GM18867 (cell line): ENCODE measurements around the gene TMEM181.

Source experiments
- ATAC-seq: cut with Tn5 transposase; IDR thresholded peaks from one replicate; pipeline ENCODE4 v1.9.1; 2021; ENCODE audit warnings: mild to moderate bottlenecking, moderate library complexity; ENCODE audit not compliant: unreplicated experiment

The TMEM181 gene

DNA sequence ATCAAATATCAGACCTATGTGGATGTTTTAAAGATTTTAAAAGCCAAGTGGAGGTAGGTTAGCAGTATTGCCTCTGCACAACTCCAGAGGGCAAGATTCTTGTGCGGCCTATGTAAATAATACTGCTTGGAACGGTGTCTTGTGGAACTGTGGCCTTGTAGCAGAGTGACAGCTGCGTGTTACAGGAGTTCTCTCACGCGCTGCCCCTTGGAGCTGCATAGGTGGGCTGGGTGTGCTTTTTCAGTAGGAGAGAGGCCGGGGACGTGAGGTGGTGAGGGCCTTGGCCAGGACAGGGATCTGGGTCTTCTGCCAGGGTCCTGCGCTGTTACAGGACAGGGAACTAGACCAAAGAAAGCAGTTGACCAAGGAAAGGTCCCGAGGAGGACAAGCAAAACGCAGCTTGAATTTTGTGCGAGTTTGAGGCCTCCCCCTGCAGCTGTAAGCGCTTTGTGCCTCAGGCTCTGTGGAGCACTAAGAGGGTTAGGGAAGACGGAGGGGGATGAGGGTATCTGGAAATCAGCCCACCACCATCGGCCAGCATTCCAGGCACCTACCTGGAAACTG, 1.5 kb downstream of the TMEM181 start:
- ATAC-seq = no peak

GRCh38 chr6:158561938-158562337, 2.0 kb downstream of the TMEM181 start:
- no peak for ATAC-seq

- no peak for ATAC-seq
Observed at GRCh38 chr6:158564243-158565121, 4.6 kb downstream of the TMEM181 start.

GRCh38 chr6:158565122-158565429, 5.2 kb downstream of the TMEM181 start:
- no peak for ATAC-seq

DNA sequence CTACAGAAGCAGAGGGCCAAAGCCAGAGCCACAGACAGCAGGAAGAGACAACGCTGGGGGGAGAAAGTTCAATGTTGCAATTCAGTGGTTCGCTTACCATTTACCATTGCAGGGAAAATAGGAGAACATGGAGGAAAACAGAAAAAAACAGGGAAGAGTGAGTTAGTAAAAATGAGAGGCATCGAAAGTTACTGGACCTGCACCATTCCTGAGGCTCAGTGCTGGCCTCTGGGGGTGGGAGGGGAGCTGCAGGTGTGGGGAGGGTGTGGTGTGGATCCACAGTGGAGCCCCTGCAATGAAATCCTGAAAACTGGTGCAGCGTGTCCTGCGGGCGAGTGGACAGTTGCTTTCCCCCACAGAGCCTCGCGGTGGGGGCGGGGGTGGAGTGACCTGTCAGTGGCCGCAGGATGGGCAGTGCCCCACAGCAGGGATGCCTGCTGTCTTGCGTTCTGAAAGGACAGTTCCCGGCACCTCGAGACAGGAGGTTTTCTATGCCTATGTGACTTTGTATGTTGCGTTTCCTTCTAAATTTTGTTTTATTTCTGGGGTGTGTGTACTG, 5.7 kb downstream of the TMEM181 start:
- ATAC-seq = no peak

GRCh38 chr6:158566207-158566818, 6.4 kb downstream of the TMEM181 start:
- no peak for ATAC-seq

DNA sequence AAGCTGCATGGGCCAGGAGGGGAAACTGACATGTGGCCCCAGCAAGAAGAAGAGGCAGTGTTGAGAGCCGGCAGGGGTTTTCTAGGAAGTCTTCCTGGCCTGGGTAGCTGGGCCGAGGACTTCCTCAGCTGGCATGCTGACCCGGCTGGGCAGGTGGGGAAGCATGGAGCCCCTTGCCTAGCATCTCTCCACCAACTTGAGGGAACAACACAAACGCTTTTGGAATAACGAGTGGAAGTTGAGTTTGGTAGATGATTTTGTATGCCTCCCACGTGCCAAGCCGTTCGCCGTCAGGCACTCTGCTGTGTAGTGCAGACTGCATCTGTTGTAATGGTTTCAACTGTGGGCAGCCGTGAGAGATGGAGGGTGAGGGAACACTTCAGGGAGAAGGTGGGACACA, 7.3 kb downstream of the TMEM181 start:
- ATAC-seq = no peak

DNA sequence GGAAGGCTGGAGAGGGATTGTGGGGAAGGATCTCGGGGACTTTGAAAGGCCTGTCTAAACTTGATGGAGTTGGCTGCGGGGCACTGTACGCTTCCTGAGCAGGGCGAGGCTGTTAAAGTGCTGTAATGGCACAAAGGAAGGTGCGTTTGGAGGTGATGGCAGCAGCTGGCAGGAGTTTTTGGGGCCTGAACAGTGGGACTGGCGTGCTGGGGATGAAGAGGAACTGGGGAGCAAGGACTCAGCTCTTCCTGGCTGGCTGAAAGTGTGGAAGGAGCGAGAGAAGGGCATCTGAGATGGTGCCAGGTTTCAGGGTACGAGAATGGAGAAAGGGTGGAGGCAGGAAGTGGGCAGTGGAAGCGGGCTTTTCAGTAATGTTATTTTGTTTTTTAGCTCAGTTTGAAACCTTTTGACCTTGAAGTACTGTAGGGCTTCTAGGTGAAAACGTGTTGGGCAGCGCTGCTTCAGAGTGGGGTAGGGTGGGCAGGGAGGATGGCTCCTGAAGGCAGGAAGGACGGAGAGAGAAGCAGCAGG, 8.0 kb downstream of the TMEM181 start:
- ATAC-seq = no peak

GRCh38 chr6:158568549-158568948, 8.7 kb downstream of the TMEM181 start:
- ATAC-seq = no peak

- ATAC-seq = no peak
Observed at GRCh38 chr6:158569036-158569435, 9.1 kb downstream of the TMEM181 start.

GRCh38 chr6:158570681-158570962, 10.7 kb downstream of the TMEM181 start:
- no peak for ATAC-seq

- no peak for ATAC-seq
Observed at GRCh38 chr6:158571826-158572652, 12.1 kb downstream of the TMEM181 start.

- ATAC-seq = no peak
Observed at GRCh38 chr6:158572653-158573541, 13.0 kb downstream of the TMEM181 start.

DNA sequence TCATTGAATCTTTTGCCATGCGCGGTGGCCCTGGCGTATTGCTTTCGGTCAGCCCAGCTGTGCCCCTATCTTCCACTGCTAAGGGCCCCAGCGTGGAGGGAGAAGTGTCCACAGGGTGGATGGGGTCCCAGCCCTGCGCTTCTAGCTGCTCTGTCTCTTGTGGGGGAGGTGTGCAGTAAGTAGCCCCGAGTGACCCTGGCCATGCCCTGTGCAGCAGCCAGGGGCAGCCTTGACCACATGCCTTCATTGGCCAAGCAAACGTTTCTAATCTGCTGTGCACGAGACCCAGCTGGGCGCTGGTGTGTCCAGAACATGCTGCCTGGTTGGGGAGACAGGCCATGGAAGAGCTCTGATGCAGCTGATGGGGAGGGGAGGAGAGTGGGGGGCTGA, 13.6 kb downstream of the TMEM181 start:
- no peak for ATAC-seq

DNA sequence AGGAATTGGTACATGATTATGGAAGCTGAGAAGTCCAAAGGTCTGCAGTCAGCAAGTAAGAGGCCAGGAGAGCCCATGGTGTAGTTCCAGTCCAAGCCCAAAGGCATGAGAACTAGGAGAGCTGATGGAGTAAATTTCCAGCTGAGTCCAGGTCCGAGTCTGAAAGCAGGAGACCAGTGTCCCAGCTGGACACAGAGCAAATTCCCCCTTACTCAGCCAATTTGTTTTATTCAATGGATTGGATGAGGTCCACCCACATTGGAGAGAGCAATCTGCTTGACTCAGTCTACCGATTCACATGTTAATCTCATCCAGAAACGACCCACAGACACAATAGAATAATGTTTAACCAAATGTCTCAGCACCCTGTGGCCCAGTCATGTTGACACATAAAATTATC, 14.9 kb downstream of the TMEM181 start:
- no peak for ATAC-seq

GRCh38 chr6:158575550-158575949, 15.7 kb downstream of the TMEM181 start:
- ATAC-seq = no peak

GRCh38 chr6:158584236-158584651, 24.4 kb downstream of the TMEM181 start:
- no peak for ATAC-seq

DNA sequence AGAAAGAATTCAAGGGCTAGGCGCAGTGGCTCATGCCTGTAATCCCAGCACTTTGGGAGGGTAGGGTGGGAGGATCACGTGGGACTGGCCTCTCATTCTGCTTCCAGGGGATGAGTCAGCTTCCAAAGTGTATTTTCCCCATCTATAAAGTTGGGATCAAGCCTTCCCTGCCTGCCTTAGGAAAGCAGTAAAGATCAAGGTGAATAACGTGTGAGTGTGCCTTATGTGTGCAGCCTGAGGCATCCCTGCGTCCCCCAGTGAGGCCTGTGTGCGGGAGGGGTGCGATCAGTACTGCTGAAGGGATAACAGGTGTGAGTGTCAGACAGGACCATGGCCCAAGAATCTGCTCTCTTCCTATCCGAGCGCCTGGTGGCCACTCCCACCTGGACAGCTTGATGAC, 26.8 kb downstream of the TMEM181 start:
- ATAC-seq = no peak

GRCh38 chr6:158589366-158589765, 29.5 kb downstream of the TMEM181 start:
- no peak for ATAC-seq
